Stimulated activated CD4-positive, alpha-beta T cell treated with anti-CD3 and anti-CD28 coated beads, Interleukin-4, amount 100 ng/mL, for 4 hours (primary cell): ENCODE data around the gene LCE5A.
"Not testable (repeated sequence)": the region's sequence is repeated elsewhere in the genome, so short reads cannot be mapped to it uniquely, and the experiment has no call there.

Experiments used
- DNase-seq, 2 experiments: peaks; one replicate each; pipeline ENCODE4 v3.0.0-alpha.2; 2020

Gene LCE5A

DNA sequence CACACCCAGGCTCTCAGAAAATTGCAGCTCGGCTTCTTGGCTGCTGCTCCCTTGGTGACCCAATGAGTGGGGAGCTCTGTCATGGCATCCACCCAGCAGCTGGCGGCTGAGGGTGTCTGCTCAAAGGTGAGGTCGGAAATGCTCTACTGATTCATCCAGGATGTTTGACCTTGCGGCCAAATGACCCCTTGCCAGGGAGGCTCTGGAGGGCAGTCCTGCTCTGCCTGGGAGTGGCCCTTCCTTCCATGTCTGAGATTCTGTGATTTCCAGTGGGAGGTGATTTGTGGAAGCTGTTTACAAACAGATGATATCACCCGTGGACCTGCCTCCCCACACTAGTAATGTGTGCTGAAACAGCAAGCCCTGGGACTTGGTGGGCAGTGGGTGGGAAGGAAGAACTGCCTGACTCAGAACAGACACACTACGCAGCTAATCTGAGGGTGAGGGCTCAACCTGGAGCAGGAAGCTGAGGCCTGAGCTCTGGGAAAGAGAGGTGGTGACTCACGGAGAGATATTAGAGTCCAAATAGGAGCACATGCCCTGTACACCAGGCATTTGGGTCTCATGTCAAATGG, 6.7 kb downstream of the LCE5A start:
- no peak for DNase-seq

DNA sequence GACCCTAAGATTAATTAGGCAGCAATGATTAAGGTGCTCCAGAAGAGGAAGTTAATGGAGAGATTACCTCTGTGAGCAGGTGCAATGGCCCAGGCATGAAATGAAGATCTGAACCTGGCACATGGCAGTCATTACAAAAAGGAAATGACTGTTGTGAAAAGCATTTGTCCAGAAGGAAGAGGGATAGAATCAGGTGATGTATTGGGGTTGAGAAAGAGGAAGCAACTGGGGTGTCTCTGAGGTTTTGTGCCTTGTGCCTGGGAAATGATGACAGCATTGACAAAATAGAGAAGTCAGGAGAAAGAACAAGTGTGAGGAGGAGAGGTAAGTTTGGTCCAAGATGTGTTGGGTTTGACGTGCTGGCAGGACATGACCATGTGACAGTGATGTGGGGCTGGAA, 9.2 kb downstream of the LCE5A start:
- no peak for DNase-seq

DNA sequence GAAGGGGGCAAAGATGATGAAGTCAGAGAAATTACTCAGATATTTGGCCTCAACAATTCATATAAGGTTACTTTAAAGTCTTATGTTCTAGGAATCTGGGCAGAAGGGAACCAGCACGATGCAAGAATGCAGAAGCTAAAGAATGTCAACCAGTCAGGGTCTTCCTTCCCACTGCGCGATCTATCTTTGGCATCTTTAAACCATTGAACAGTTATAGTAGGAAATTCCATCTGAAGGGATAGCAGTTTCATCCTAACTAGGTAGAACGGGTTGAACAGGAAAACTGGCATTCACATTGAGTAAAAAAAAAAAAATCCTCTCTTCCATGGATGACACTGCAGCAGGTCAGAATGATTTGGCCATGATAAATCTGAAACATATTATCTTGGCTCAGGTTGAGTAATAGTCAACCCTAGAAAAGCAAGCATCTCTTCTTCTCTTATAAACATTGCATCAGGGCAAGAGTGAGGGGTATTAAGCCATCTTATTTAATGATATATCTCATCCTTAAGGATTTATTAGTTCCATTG, 10.0 kb downstream of the LCE5A start:
- DNase-seq, result no peak

DNA sequence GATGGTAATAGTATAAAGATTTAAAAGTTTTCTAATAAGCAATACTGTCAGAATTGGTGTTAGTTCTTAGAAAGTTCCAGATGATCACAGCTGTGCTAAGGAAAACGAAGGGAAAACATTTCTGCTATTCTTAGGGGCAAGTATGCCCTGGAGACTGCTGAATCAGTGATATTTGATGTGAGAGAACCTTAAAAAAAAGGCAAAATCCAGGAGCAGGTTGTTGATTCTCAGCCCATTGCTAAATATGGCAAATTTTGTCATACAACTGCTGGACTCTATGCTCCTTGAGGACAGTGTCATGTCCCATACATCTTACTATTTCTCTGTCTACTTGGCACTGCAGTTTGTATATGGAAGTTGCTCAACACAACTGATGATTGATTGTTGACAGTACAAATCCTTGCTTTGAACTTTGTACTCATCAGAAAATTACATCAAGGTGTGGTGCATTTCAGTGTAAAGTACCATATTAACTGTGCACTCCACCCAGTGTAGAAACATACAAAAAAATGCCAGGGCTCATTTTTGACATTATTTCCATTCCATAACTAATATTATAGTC, 14.6 kb downstream of the LCE5A start:
- DNase-seq, result no peak

DNA sequence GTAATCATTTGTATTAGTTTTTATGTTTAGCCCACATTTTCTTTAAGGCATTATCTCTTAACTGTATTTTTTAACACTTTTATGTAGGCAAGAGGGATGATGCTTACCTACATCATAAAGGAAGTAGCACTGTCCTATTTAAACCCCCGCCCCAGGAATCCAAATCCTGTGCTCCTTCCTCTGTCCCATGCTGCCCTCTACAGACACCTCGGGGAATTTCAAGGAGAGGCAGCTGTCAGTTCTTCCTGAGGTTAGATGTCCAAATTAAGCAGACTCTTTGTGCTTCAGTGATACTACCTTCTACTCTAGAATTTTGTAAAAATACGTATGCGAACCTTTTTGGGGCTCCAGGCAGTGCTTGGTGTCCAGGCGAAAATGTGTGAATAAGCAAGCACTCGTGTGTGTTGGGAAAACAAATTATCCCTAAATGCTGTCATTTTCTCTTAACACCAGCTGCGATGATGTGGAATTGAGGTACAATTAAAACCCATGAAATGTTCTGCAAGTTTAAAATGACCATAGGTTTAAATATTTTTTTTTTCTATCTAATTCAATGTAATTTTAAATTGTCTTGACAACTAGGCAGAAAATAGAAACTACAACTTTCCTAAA, 22.8 kb downstream of the LCE5A start:
- DNase-seq, result peak in 1 of 2 experiments; percentile 12

DNA sequence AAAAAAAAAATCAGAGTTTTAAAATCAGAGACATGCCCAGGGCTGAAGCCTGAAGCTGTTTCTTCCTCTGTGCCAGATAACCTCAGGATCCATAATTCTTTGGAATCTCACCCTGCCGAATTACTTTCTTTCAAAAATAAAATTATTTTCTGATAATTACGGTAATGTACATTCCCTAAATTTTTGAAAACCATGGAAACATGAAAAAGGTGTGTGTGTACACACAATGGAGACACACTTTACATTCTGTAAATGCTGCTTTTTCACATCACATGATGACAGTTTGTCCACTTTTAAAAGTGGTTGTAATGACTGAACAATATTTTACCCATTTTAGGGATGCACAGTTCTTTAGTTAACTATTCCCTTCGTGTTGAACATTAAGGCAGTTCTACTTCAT, 25.2 kb downstream of the LCE5A start:
- DNase-seq, result no peak

DNA sequence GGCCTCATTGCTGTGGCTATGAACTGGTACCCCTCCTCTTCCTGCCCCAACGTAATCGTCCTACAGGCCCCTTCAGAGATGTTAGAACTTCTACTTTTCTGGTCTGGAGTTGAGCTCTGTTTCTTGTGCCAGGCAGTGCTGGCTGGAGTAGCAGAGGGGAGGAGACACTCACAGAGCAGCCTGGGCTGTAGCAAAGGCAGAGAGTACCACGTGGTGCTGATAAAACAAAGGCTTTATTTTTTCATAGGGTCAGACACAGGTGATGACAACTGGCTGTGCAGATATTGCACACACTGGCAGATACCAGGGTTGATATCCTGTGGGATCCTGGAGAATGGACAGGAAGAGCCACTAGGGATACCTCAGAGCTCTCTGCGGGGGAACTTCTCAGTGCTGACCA, 26.9 kb downstream of the LCE5A start:
- no peak for DNase-seq

DNA sequence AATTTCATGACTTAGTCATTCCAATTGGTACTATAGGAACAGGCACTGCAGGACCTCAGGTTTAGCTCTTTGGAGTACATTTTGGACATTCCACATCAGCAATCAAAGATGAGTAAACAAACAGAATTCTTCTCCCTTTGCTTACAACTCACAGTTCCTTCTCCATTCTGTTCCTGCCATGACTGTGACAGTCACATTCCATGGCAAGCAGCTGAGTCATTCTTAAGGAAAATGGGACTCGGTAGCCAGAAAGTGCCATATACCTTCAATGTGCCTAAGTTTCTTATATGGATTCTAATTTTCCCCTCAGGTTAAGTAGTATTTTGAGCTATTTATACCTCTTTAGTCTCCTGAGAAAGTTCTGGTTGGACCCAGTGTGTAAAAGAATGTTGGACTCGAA, 29.3 kb downstream of the LCE5A start:
- DNase-seq, result no peak

DNA sequence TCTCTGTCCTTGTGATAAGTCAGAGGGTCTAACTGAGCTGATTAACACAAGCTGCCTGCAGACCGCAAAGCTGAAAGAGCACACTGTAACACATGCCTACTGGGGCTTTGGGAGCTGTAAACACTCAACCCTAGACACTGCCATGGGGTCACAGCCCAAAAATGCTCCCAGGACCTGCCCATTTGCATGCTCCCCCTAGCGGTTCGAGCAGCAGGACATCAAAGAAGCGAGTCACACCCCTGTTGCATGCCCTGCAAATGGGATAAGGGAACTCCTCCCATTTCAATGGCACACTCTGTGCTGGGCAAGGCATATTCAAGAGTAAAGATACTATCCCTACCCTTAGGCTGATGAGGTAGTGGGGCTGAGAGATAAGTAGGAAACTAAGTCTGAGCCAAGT, 33.2 kb downstream of the LCE5A start:
- no peak for DNase-seq

DNA sequence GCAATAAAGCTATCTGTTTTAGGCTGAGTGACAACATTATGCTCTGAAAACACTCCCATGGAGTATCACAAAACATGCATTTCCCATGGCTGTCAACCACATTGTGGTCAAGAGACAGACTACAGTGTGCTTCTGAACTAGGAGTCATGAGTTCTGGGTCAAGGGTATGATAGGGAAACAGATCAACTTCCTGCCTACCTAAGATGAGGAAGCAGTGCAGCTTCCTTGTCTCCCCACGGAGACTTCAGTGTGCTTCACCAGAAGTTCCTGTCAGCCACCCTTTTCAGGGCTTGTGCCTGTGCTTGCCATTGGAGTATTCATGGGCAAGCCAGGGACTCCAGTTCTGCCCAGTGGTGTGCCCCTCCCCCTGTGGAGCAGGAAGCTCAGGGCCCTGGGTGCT, 36.1 kb downstream of the LCE5A start:
- DNase-seq, result no peak

DNA sequence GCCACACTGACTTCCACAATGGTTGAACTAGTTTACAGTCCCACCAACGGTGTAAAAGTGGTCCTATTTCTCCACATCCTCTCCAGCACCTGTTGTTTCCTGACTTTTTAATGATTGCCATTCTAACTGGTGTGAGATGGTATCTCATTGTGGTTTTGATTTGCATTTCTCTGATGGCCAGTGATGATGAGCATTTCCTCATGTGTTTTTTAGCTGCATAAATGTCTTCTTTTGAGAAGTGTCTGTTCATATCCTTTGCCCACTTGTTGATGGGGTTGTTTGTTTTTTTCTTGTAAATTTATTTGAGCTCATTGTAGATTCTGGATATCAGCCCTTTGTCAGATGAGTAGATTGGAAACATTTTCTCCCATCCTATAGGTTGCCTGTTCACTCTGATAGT, 37.8 kb downstream of the LCE5A start:
- DNase-seq, result not testable (repeated sequence)
